NCI-H1694 treated with DMSO at 0.1 percent for 48 hours (cell line): ENCODE measurements around the gene TRIM47.
A peak's percentile ranks its signal among the peaks of the same experiment; 100 is the strongest.

Experiments
- DNase-seq: peaks from one replicate; lab custom pipeline; 2025; lab: John Stamatoyannopoulos, UW

TRIM47 gene

DNA sequence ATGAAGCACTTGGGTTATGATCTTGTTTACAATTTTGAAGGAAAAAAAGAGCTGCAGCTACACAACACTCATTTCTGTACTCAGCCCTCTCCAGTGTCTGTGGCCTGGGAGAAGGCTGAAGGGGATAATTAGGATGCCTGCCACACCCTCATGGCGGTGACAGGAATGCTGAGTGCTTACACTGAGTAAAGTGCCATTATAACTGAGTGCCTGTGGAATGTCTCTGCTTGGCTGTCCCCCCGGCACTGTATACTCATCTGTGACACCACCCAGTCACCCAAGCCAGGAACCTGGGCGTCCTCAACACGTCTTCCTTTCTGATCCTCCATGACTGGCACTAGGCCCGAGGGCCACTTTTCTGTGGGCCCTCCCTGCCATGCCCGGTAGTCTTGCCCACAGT, 29.8 kb upstream of the TRIM47 start:
- DNase-seq = no peak

GRCh38 chr17:75906143-75906884, 27.9 kb upstream of the TRIM47 start:
- DNase-seq = no peak

GRCh38 chr17:75904749-75905521, 26.6 kb upstream of the TRIM47 start, which contains the start of gene MRPL38:
TSS of gene MRPL38 (minus strand) at chr17:75904884. CDS start at chr17:75904875, 9 bp downstream.
- DNase-seq = peak; percentile 92

DNA sequence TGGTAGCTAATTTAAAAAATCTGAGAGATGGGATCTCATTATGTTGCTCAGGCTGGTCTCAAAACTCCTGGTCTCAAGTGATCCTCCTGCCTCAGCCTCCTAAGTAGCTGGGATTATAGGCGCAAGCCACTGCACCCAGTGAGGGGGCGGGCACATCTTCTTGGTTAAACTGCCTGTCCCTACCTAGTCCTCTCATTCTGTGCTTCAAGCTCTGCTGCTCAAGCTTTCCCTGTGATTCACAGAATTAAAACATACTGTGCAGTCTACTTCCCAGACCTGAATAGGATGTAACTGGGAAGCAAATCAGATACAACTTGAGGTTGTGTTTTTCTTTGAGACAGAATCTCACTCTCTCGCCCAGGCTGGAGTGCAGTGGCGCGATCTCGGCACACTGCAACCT, 24.0 kb upstream of the TRIM47 start:
- DNase-seq = no peak

- no peak for DNase-seq
These were observed 23.3 kb upstream of the TRIM47 start for GRCh38 chr17:75901727-75902126.

- no peak for DNase-seq
These were observed 22.5 kb upstream of the TRIM47 start for GRCh38 chr17:75900691-75901533.

- DNase-seq = no peak
These were observed 21.5 kb upstream of the TRIM47 start for GRCh38 chr17:75899767-75900468.

DNA sequence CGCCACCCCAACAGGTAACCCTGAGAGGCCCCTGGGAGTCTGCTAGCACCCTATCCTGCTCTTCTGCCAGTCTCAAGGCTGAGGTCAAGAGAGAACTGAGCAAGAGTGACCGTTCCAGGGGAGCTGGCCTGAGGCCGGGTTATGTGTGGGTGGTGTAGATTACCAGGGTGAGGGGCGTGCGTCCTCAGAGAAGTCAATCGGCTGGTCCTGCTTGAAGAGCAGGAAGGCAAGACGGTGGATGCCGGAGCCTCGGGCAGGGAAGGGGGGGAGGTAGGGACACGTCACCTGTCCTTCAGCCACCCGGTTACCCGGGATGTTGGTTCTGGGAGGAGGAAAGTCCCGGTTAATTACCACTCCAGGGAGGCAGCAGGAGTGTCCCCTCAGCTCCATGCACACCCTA, 21.0 kb upstream of the TRIM47 start:
- DNase-seq = no peak

DNA sequence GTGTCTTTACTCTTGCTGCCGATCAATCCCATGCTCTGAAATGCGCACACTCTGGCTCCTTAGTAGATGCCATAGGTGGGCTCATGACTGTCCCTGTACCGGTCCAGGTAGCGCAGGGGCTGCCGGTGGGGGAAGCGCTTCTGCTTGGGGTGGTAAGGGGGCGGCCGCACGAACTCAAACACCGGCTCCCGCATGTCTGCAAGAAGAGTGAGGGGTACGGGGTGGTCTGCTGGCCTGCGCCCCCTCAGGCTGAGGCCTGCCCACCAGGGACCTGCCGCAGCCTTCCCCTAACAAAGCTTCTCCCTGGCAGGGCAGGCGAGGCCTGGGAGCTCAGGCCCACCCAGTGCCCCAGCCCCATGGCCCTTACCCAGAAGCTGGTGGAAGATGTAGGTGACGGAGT, 20.4 kb upstream of the TRIM47 start:
- DNase-seq = no peak

- no peak for DNase-seq
These were observed 19.7 kb upstream of the TRIM47 start for GRCh38 chr17:75898065-75898464.

DNA sequence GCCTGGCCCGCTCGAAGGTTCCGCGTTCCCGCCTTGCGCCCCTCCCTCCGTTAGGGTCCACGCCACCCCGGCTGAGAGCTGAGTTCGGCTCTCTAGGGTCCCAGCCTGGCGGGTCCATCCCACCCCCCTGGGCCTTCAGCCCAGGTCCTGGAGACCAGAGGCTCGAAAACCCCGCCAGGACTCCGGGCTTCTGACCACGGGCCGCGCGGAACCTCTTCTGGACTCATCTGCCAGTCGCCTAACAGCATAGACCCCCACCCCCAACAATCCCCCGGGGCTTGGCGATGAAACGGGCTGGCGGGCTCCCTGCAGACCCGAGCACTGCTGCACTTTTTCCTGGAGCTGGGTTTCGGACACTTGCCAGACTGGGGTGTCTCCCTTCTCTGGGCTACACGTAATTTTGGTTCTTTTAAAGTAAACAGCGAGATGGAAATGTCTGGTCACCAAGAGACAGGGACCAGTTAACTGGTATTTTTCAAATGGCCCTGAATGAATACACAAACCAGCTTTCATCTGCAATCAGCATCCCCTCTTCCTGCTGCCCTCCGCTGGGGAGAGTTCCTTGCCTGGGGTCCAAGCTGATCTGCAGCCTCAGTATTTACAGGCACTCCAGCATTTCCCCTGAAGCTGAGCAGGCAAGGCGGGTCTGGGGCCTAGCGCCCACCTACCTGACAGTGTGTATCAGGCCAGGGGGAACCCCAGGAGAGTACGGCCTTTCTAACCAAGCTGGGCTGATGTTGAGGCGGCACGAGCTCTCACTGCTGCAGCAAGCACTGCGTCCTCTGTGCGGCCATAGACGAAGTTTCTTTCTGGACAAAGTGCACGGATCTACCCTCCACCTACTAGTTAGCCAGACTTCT, 19.0 kb upstream of the TRIM47 start:
- DNase-seq = no peak

DNA sequence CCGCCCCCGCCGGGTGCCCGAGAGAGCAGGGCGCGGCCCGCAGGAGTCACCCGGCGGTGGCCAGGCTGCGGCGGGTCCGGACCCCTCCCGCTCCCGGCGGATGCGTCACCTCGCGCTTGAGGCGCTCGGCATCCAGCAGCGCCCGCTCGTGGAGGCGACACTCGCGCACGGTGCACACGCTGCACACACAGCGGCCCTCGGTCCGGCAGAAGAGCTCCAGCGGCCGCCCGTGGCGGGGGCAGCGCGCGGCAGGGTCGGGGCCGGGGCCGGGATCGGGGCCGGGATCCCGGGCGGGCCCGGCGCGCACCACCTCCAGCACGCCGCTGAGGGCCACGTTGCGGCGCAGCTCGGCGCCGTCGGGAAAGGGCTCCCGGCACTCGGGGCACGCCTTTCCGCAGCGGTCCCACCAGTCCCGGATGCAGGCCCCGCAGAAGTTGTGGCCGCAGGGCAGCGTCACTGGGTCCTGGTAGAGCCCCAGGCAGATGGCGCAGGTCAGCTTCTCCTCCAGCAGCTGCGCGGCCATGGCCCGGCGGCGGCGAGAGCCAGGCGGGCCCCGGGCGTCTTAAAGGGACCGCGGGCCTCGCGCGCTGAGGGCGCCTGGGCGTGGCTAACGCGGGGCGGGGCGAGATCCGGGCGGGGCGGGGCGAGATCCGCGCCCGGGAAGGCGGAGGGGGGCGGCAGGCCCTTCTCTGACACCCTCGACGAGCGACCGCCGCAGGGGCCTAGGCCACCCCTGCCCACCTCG, 18.2 kb upstream of the TRIM47 start, which contains the start of gene TRIM65:
TSS of gene TRIM65 (minus strand) at position 537 of the 745 bp plus-strand sequence. CDS start at position 523, 14 bp downstream.
- peak; percentile 39 for DNase-seq

DNA sequence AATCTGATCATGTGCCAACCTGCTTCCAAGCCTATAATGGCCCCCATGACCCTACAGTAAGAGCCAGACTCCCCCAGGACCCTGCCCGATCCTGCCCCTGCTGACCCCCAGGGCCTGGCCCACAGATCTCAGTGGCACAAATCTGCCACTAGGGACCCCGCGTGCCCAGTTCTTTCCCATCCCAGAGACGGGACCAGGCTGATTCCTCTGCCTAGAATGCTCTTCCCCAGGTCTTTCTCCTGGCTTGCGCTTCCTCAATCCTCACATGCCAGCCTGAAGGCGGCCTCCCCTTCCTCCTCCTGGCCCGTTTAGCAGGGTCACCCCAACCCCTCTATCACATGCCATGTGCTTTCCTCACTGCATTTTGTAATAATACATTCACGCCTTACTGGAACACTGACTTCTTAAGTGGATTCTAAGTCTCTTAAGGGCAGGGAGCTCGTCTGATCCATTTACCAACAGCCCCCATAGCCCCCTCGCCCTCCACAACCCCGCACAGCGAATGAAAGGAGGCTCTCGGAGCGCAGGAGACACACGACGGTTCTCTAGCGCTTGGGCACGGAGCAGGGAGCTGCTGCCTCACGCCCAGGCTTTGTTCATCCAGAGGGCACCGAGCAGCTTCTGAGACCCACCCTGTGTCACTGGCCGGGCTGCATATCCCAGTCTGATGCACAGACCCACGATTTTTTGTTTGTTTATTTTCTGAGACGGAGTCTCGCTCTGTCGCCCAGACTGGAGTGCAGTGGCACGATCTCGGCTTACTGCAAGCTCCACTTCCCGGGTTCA, 17.2 kb upstream of the TRIM47 start:
- no peak for DNase-seq

DNA sequence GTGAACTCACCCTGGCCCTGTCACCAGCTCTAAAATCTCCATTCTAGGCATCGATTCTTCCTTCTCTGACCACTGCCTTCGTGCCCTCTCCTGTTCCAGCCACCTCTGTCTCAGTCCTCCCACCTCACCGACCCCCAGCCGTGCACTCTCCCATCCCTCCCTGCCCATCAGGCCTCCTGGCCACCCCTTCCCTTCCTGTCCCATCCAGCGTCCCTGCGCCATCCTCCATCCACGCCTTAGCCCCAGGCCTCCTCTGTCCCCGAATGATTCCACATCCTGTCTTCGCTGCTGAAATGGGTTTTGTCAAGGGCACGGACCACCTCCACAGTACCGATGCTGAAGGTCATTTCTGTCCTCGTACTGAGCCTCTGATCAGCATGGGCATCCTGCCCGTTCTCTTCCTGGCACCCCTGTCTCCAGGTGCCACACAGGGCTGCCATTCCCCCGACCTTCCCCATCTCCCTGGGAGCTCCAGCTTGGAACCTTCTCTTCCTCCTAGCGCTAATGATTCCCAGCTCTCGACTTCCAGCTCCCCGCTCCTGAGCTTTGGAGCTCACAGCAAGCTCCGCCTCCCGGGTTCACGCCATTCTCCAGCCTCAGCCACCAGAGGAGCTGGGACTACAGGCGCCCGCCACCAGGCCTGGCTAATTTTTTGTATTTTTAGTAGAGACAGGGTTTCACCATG, 15.8 kb upstream of the TRIM47 start:
- no peak for DNase-seq

DNA sequence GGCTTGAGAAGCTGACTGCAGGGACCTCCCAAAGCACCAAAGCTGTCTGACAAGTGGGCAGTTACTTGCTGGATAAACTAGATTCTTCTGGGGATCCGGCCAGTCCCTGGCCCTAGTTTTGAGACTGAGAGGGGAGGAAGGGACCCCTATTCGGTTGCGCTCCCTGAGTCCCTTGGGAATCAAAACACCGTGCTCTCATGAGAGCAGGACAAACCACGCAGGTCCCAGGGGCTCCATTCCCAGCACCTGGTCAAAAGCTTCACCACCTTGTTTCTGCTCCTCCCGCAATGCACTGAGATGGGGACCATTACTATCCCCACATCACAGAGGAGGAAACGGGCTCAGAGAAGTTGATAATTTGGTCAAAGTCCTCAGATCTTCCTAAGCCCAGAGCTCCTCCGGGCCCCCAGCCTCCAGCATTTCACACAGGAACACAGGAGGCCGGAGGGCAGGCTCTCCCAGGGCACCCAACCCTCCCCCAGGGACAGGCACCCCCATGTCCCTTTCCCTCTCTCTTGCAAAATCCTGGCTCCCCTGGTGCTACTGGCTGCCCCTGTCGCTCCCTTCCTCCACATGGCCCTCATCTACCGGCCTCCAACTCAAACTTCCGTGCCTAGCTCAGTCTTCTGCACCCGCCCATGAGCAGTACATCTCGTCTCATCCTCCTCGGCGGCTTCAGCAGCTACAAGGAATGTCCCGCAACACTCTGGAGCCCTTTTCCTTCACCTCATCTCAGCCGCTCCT, 15.1 kb upstream of the TRIM47 start:
- no peak for DNase-seq

GRCh38 chr17:75892556-75893224, 14.3 kb upstream of the TRIM47 start:
- no peak for DNase-seq
